ENCODE data around the gene PHRF1. TPM values are rescaled to one million over a fixed set of nuclear protein-coding genes. Genes with fewer than 3 reads are reported as not detected.

PHRF1 gene
- total and polyA plus RNA-seq, 4 donors, result 2.4 to 25.2 (median 18.8) TPM

GRCh38 chr11:532527-532985, 43.7 kb upstream of the PHRF1 start:
- H3K9ac ChIP-seq (ENCODE audit: low read depth in 1 of 2, low read length in 2 of 2), result no peak overlapping the region
- WGBS, result 88% methylated on average over 23 of the region's 23 CpGs
- peak; percentile 29 for DNase-seq (ENCODE audit: low spot score)
- H3K4me1 ChIP-seq (ENCODE audit: control insufficient read depth in 4 of 4, insufficient read depth in 4 of 4, low read length in 3 of 4), result peaks cover 8 to 32% (median 25%) of the 10 kb centered on the region in 4 donors
- no peaks in the 10 kb centered on the region for H3K9me3 ChIP-seq (ENCODE audit: control insufficient read depth in 4 of 4, low read length in 3 of 4)
- H3K36me3 ChIP-seq (ENCODE audit: control insufficient read depth in 4 of 4, insufficient read depth in 3 of 4, low read depth in 1 of 4, low read length in 3 of 4), result peaks cover 0 to 11% (median 6%) of the 10 kb centered on the region in 4 donors
- H3K4me3 ChIP-seq (ENCODE audit: low read depth in 1 of 3, low read length in 3 of 3), result no peak overlapping the region
- no peaks in the 10 kb centered on the region for H3K27me3 ChIP-seq (ENCODE audit: control insufficient read depth in 4 of 4, insufficient read depth in 4 of 4, low read length in 3 of 4)
- H3K27ac ChIP-seq (ENCODE audit: low read depth in 1 of 2, low read length in 2 of 2), result no peak overlapping the region
- no peak for TF ChIP-seq NR2F2 (IDR thresholded peaks at IDR 0.05)
- TF ChIP-seq EGR1 (IDR thresholded peaks at IDR 0.05; ENCODE audit: low read depth in 2 of 2), result no peak
- TF ChIP-seq FOXA2 (IDR thresholded peaks at IDR 0.05), result no peak
- TF ChIP-seq RXRA (IDR thresholded peaks at IDR 0.05), result no peak
- TF ChIP-seq SP1 (IDR thresholded peaks at IDR 0.05), result no peak
- no peak for TF ChIP-seq HNF4G (IDR thresholded peaks at IDR 0.05)
- TF ChIP-seq, protein P1, sequence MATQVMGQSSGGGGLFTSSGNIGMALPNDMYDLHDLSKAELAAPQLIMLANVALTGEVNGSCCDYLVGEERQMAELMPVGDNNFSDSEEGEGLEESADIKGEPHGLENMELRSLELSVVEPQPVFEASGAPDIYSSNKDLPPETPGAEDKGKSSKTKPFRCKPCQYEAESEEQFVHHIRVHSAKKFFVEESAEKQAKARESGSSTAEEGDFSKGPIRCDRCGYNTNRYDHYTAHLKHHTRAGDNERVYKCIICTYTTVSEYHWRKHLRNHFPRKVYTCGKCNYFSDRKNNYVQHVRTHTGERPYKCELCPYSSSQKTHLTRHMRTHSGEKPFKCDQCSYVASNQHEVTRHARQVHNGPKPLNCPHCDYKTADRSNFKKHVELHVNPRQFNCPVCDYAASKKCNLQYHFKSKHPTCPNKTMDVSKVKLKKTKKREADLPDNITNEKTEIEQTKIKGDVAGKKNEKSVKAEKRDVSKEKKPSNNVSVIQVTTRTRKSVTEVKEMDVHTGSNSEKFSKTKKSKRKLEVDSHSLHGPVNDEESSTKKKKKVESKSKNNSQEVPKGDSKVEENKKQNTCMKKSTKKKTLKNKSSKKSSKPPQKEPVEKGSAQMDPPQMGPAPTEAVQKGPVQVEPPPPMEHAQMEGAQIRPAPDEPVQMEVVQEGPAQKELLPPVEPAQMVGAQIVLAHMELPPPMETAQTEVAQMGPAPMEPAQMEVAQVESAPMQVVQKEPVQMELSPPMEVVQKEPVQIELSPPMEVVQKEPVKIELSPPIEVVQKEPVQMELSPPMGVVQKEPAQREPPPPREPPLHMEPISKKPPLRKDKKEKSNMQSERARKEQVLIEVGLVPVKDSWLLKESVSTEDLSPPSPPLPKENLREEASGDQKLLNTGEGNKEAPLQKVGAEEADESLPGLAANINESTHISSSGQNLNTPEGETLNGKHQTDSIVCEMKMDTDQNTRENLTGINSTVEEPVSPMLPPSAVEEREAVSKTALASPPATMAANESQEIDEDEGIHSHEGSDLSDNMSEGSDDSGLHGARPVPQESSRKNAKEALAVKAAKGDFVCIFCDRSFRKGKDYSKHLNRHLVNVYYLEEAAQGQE (IDR thresholded peaks at IDR 0.05), result no peak

GRCh38 chr11:532986-533585, 43.2 kb upstream of the PHRF1 start:
- Histone ChIP-seq H3K4me1 (ENCODE audit: control insufficient read depth in 4 of 4, insufficient read depth in 4 of 4, low read length in 3 of 4) (peaks cover 8 to 34% (median 26%) of the 10 kb centered on the region in 4 donors), H3K27ac (ENCODE audit: low read depth in 1 of 2, low read length in 2 of 2) (no peak overlapping the region), H3K27me3 (ENCODE audit: control insufficient read depth in 4 of 4, insufficient read depth in 4 of 4, low read length in 3 of 4) (no peaks in the 10 kb centered on the region), H3K9ac (ENCODE audit: low read depth in 1 of 2, low read length in 2 of 2) (no peak overlapping the region), H3K36me3 (ENCODE audit: control insufficient read depth in 4 of 4, insufficient read depth in 3 of 4, low read depth in 1 of 4, low read length in 3 of 4) (peaks cover 0 to 11% (median 6%) of the 10 kb centered on the region in 4 donors), H3K4me3 (ENCODE audit: low read depth in 1 of 3, low read length in 3 of 3) (no peak overlapping the region), H3K9me3 (ENCODE audit: control insufficient read depth in 4 of 4, low read length in 3 of 4) (no peaks in the 10 kb centered on the region)
- DNase-seq (ENCODE audit: low spot score), result peak; percentile 30
- WGBS, result 95% methylated on average over 33 of the region's 33 CpGs
- no peak for TF ChIP-seq SP1 (IDR thresholded peaks at IDR 0.05)

GRCh38 chr11:533586-534395, 42.5 kb upstream of the PHRF1 start:
- Histone ChIP-seq H3K27me3 (ENCODE audit: control insufficient read depth in 4 of 4, insufficient read depth in 4 of 4, low read length in 3 of 4) (no peaks in the 10 kb centered on the region), H3K4me1 (ENCODE audit: control insufficient read depth in 4 of 4, insufficient read depth in 4 of 4, low read length in 3 of 4) (peaks cover 8 to 34% (median 26%) of the 10 kb centered on the region in 4 donors), H3K9me3 (ENCODE audit: control insufficient read depth in 4 of 4, low read length in 3 of 4) (no peaks in the 10 kb centered on the region), H3K27ac (ENCODE audit: low read depth in 1 of 2, low read length in 2 of 2) (no peak overlapping the region), H3K36me3 (ENCODE audit: control insufficient read depth in 4 of 4, insufficient read depth in 3 of 4, low read depth in 1 of 4, low read length in 3 of 4) (peaks cover 0 to 11% (median 6%) of the 10 kb centered on the region in 4 donors), H3K9ac (ENCODE audit: low read depth in 1 of 2, low read length in 2 of 2) (peak overlapping the region in 1 of 2 donors; percentile 38), H3K4me3 (ENCODE audit: low read depth in 1 of 3, low read length in 3 of 3) (peak overlapping the region in 1 of 3 donors; percentile 87)
- 96% methylated on average over 37 of the region's 37 CpGs for WGBS
- TF ChIP-seq ATF3 (IDR thresholded peaks at IDR 0.05) (no peak), GABPA (IDR thresholded peaks at IDR 0.05 in 1 of 2, conservative IDR thresholded peaks at IDR 0.05 in 1 of 2) (no peak), HNF4A (conservative IDR thresholded peaks at IDR 0.05) (no peak), FOXA2 (IDR thresholded peaks at IDR 0.05) (no peak), CTCF (IDR thresholded peaks at IDR 0.05; ENCODE audit: low read depth, low read length, missing input control) (no peak)
- TF ChIP-seq, protein P1 (IDR thresholded peaks at IDR 0.05), result no peak
- DNase-seq (ENCODE audit: low spot score), result peak; percentile 32
